Measurements from ENCODE around the gene PPCDC. TPM values are rescaled to one million over a fixed set of nuclear protein-coding genes. Genes with fewer than 3 reads are reported as not detected.
A peak's percentile ranks its signal among the peaks of the same experiment; 100 is the strongest.
"Not testable (repeated sequence)": the region's sequence is repeated elsewhere in the genome, so short reads cannot be mapped to it uniquely, and the experiment has no call there.

PPCDC gene
- total and polyA plus RNA-seq, 8 donors = 7.9 to 21.3 (median 10.1) TPM

DNA sequence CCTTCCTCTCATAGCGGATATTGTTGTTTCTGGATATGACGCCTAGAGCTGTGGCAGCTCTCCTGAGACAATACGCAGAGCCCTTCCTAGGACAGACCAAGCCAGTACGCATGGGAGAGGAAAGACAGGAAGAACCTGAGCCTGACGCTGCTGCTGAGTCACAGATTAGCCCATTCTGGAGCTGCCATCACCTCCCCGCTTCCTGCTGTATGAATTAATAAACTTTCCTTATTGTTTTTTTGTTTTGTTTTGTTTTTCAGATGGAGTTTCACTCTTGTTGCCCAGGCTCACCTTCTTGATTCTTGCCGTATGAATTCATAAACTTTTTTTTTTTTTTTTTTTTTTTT lies 67.0 kb downstream of the PPCDC start:
- Histone ChIP-seq H3K27me3 (no peaks in the 10 kb centered on the region), H3K4me3 (no peak overlapping the region), H3K36me3 (no peaks in the 10 kb centered on the region), H3K4me1 (no peaks in the 10 kb centered on the region), H3K9me3 (no peaks in the 10 kb centered on the region), H3K27ac (no peak overlapping the region)
- FAIRE-seq (no peak), ATAC-seq (peak in 2 of 4 donors; percentile 44 to 46), DNase-seq (no peak)
- 91% methylated on average over 7 of the region's 7 CpGs for WGBS, 2 donors
- no peak for TF ChIP-seq CTCF (IDR thresholded peaks at IDR 0.05)
- intact Hi-C loops (cut with DNase I) = no loop called here

GRCh38 chr15:75091814-75092213 lies 68.4 kb downstream of the PPCDC start:
- Histone ChIP-seq H3K36me3 (no peaks in the 10 kb centered on the region), H3K9me3 (no peaks in the 10 kb centered on the region), H3K27me3 (no peaks in the 10 kb centered on the region), H3K4me1 (no peaks in the 10 kb centered on the region), H3K27ac (no peak overlapping the region), H3K4me3 (no peak overlapping the region)
- no peak for ATAC-seq
- no peak for FAIRE-seq
- no peak for DNase-seq
- intact Hi-C loops (cut with DNase I) = no loop called here
- TF ChIP-seq CTCF (IDR thresholded peaks at IDR 0.05) = no peak

GRCh38 chr15:75094961-75095478 lies 71.6 kb downstream of the PPCDC start:
- DNase-seq; H3K27me3 ChIP-seq; H3K9me3 ChIP-seq; H3K27ac ChIP-seq; ATAC-seq; FAIRE-seq; H3K4me1 ChIP-seq; intact Hi-C loops (cut with DNase I); H3K4me3 ChIP-seq; H3K36me3 ChIP-seq: not testable (repeated sequence)
- WGBS, 2 donors = 85 to 95% methylated on average over 4 of the region's 4 CpGs

DNA sequence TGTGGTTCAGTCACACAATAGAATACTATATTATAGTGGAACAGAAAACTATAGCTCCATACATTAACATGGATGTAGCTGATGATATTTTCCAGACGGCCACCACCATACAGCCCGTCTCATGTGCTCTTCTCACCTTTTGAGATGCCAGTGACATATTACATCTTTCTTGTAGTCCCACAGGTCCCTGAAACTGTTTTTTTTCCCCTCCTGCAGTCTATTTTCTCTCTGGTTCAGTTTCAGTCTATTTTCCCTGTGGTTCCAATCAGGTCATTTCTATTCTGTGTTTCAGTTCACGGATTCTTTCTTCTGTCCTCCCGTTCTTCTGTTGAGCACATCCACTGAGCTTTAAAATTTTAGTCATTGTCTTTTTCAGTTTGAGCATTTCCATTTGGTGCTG lies 72.2 kb downstream of the PPCDC start:
- Histone ChIP-seq H3K9me3 (no peaks in the 10 kb centered on the region), H3K36me3 (no peaks in the 10 kb centered on the region), H3K27ac (no peak overlapping the region), H3K27me3 (no peaks in the 10 kb centered on the region), H3K4me3 (no peak overlapping the region), H3K4me1 (no peaks in the 10 kb centered on the region)
- FAIRE-seq (no peak), DNase-seq (no peak), ATAC-seq (no peak)
- intact Hi-C loops (cut with DNase I) = no loop called here
- no peak for TF ChIP-seq CTCF (IDR thresholded peaks at IDR 0.05)
- WGBS, 2 donors = 87% methylated on average over 4 of the region's 4 CpGs

DNA sequence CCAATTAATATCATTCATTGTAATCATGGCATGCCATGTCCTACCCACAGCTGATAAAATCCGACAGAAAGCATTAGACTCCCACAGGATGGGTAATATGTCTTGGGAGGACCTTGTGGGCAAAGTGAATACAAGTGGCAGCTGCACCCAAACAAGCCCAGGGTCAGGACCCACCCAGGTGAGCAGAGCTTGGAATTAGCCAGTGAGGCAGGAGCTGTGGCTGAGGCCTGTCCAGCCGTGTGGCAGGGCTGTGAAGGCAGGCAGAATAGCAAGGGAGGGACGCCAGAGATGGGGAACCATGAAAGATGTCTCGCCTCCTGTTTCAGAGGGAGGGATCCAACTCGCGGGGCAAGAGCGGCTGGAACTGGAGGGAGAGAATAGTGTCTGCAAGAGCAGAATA lies 74.5 kb downstream of the PPCDC start:
- Histone ChIP-seq H3K27ac (no peak overlapping the region), H3K4me1 (no peaks in the 10 kb centered on the region), H3K9me3 (no peaks in the 10 kb centered on the region), H3K27me3 (no peaks in the 10 kb centered on the region), H3K4me3 (no peak overlapping the region), H3K36me3 (no peaks in the 10 kb centered on the region)
- intact Hi-C loops (cut with DNase I) = no loop called here
- TF ChIP-seq CTCF (IDR thresholded peaks at IDR 0.05) = no peak
- 79 to 81% methylated on average over 7 of the region's 7 CpGs for WGBS, 2 donors
- DNase-seq = no peak
- no peak for ATAC-seq
- FAIRE-seq = no peak

- 88 to 91% methylated on average over 4 of the region's 4 CpGs for WGBS, 2 donors
Observed at GRCh38 chr15:75098404-75098803, 75.0 kb downstream of the PPCDC start.

More at GRCh38 chr15:75098404-75098803, 75.0 kb downstream of the PPCDC start:
- H3K9me3 ChIP-seq = no peaks in the 10 kb centered on the region
- TF ChIP-seq CTCF (IDR thresholded peaks at IDR 0.05) = no peak
- H3K27me3 ChIP-seq = no peaks in the 10 kb centered on the region
- H3K4me3 ChIP-seq = no peak overlapping the region
- intact Hi-C loops (cut with DNase I) = no loop called here
- DNase-seq (no peak), FAIRE-seq (no peak), ATAC-seq (no peak)
- no peak overlapping the region for H3K27ac ChIP-seq
- H3K4me1 ChIP-seq = no peaks in the 10 kb centered on the region
- H3K36me3 ChIP-seq = no peaks in the 10 kb centered on the region

Data from pancreas (tissue), 10 donors.